Measurements from ENCODE around the gene CAMTA1. TPM values are rescaled to one million over a fixed set of nuclear protein-coding genes. Genes with fewer than 3 reads are reported as not detected.

Gene CAMTA1
- total RNA-seq, 1 donor from 2014 or later: 63.8 TPM

DNA sequence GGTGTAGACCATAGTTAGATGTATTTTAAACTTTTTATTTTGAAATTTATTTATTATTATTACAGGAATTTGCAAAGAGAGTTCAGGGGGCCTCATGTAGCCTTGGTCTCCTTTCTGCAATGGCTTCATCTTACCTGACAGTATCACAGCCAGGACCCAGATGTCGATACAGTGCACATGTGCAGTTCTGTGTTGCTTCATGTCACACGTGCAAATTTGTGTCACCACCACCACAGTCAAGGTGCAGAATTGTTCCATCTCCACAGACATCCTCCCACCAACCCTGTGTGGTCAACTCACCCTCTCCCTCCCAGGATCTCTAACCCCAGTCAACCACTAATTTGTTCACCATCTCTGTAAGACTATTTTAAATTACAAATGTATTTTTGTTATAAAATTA lies 184.5 kb downstream of the CAMTA1 start:
- TF ChIP-seq, protein P1, sequence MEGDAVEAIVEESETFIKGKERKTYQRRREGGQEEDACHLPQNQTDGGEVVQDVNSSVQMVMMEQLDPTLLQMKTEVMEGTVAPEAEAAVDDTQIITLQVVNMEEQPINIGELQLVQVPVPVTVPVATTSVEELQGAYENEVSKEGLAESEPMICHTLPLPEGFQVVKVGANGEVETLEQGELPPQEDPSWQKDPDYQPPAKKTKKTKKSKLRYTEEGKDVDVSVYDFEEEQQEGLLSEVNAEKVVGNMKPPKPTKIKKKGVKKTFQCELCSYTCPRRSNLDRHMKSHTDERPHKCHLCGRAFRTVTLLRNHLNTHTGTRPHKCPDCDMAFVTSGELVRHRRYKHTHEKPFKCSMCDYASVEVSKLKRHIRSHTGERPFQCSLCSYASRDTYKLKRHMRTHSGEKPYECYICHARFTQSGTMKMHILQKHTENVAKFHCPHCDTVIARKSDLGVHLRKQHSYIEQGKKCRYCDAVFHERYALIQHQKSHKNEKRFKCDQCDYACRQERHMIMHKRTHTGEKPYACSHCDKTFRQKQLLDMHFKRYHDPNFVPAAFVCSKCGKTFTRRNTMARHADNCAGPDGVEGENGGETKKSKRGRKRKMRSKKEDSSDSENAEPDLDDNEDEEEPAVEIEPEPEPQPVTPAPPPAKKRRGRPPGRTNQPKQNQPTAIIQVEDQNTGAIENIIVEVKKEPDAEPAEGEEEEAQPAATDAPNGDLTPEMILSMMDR (IDR thresholded peaks at IDR 0.05): no peak
- Mint-ChIP-seq H3K9me3 (ENCODE audit: low read depth) (no peaks in the 10 kb centered on the region), H3K36me3 (ENCODE audit: low read depth) (no peaks in the 10 kb centered on the region), H3K27ac (ENCODE audit: unreplicated experiment) (no peak overlapping the region), H3K4me1 (ENCODE audit: low read depth) (peaks cover 10% of the 10 kb centered on the region), H3K4me3 (ENCODE audit: unreplicated experiment) (no peak overlapping the region), H3K27me3 (ENCODE audit: low read depth) (peaks cover 15% of the 10 kb centered on the region)
- DNase-seq (ENCODE audit: low spot score): no peak

DNA sequence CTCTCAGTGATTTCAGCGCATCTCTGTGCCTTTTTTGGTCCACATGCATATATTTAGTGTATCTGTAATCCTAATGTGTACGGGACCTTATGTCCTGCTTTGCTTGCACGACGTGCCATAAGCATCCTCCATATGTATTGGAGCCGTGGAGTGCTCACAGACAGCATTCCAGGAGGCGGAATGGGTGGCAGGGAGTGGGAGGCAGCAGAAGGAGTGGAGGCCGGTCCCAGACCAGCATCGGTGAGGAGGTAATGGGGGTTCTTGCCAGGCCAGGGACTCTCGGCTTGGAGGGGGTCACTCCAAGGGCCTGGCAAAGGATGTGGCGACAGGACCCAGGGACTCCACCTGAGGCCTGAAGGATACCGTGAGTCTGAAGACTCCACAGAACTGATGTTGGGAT lies 185.0 kb downstream of the CAMTA1 start:
- TF ChIP-seq, protein P1 (IDR thresholded peaks at IDR 0.05): no peak
- H3K27me3 Mint-ChIP-seq (ENCODE audit: low read depth): peaks cover 11% of the 10 kb centered on the region
- no peaks in the 10 kb centered on the region for H3K36me3 Mint-ChIP-seq (ENCODE audit: low read depth)
- H3K27ac Mint-ChIP-seq (ENCODE audit: unreplicated experiment): no peak overlapping the region
- no peaks in the 10 kb centered on the region for H3K9me3 Mint-ChIP-seq (ENCODE audit: low read depth)
- H3K4me3 Mint-ChIP-seq (ENCODE audit: unreplicated experiment): no peak overlapping the region
- DNase-seq (ENCODE audit: low spot score): no peak
- H3K4me1 Mint-ChIP-seq (ENCODE audit: low read depth): peaks cover 10% of the 10 kb centered on the region

DNA sequence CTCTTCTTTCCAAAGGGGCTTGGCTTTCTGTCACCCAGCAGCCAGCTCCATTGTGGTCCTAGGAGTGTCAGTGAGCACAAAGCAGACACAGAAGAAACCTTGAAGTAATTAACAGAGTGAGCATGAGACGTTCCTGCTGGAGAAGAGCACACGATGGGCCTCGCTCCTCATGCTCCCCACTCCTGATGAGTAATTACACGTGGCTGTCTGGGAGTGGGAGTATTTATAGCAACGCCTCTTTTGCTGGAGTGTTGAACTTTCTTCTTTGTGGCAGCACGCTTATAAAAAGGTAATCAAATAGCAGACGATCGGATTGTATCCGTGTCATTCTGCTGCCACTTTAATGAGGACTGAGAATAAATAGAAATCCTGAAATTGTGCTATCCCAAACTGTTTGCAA lies 185.8 kb downstream of the CAMTA1 start:
- peaks cover 10% of the 10 kb centered on the region for H3K4me1 Mint-ChIP-seq (ENCODE audit: low read depth)
- H3K27ac Mint-ChIP-seq (ENCODE audit: unreplicated experiment): no peak overlapping the region
- H3K36me3 Mint-ChIP-seq (ENCODE audit: low read depth): no peaks in the 10 kb centered on the region
- peaks cover under 1% of the 10 kb centered on the region for H3K9me3 Mint-ChIP-seq (ENCODE audit: low read depth)
- DNase-seq (ENCODE audit: low spot score): no peak
- H3K27me3 Mint-ChIP-seq (ENCODE audit: low read depth): peaks cover 9% of the 10 kb centered on the region
- TF ChIP-seq, protein P1 (IDR thresholded peaks at IDR 0.05): no peak
- no peak overlapping the region for H3K4me3 Mint-ChIP-seq (ENCODE audit: unreplicated experiment)

DNA sequence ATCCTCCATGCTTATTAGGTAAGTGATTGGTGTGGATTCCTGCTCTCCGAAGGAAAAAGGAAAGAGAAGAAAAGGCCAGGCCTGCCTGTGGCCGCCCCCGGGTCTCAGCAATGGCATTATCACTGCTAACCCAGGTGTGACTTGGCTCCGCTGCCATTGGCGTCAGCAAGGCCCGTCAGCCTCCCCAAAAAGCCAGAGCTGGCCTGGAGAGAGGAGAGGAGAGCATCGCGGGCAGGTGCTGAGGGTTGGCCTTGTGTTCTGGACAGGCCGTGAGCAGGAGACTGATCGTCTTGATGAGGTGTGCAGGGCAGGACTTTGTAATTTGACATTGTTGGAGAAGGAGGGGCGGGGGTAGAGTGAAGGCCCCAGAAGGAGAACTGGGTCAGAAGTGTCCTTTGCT lies 186.4 kb downstream of the CAMTA1 start:
- Mint-ChIP-seq H3K4me1 (ENCODE audit: low read depth) (peaks cover 10% of the 10 kb centered on the region), H3K4me3 (ENCODE audit: unreplicated experiment) (no peak overlapping the region), H3K27ac (ENCODE audit: unreplicated experiment) (no peak overlapping the region), H3K9me3 (ENCODE audit: low read depth) (peaks cover 5% of the 10 kb centered on the region), H3K27me3 (ENCODE audit: low read depth) (peaks cover 11% of the 10 kb centered on the region), H3K36me3 (ENCODE audit: low read depth) (peaks cover 3% of the 10 kb centered on the region)
- DNase-seq (ENCODE audit: low spot score): no peak
- TF ChIP-seq, protein P1 (IDR thresholded peaks at IDR 0.05): no peak

DNA sequence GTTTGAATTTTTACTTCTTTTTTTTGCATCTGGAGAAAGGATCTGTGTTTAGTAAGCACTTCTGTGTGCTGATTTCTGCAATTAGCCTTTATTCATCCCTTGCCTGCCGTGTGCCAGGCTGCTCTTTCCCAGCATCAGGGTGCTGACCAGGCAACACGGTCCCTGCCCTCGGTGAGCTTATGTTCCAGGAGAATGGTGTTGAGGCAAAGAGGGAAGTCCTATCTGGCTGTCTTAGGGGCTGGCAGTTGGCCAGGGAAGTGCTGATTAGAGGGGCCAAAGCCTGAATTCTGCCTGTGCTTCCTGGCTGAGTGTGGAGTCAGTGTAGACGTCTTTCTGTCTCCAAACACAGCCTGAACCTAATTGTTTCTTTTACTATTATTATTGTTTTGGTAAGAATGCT lies 187.1 kb downstream of the CAMTA1 start:
- H3K27ac Mint-ChIP-seq (ENCODE audit: unreplicated experiment): no peak overlapping the region

More for the DNA sequence above, 187.1 kb downstream of the CAMTA1 start:
- peaks cover 11% of the 10 kb centered on the region for H3K27me3 Mint-ChIP-seq (ENCODE audit: low read depth)
- peaks cover 3% of the 10 kb centered on the region for H3K36me3 Mint-ChIP-seq (ENCODE audit: low read depth)
- H3K4me3 Mint-ChIP-seq (ENCODE audit: unreplicated experiment): no peak overlapping the region
- H3K4me1 Mint-ChIP-seq (ENCODE audit: low read depth): peaks cover 10% of the 10 kb centered on the region
- H3K9me3 Mint-ChIP-seq (ENCODE audit: low read depth): peaks cover 8% of the 10 kb centered on the region
- TF ChIP-seq, protein P1 (IDR thresholded peaks at IDR 0.05): no peak
- DNase-seq (ENCODE audit: low spot score): no peak
